ENCODE data around the gene RIMBP2.

The RIMBP2 gene

DNA sequence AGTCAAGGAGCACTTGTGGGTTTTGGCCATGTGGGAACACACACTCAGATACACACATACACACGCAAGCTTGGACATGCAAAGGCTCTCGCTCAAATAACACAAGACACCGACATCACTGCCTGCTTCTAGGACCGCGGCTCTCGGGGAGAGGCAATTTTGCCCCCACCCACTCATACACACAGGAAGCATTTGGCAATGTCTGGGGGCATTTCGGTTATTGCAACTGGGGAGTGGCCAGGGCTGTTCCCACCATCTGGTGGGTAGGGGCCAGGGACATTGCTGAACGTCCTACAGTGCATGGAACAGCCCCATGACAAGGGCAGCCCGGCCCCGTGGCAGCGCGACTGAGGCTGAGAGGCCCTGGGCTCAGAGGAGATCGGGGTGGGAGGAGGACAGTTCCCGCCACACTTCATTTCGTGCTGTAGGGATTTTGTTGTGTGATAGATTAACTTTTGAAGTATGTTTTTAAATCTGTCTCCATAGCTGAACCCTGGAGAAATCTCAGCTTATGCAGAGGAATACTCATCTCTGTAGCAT, 35.6 kb downstream of the RIMBP2 start:
- DNase-seq = no peak

DNA sequence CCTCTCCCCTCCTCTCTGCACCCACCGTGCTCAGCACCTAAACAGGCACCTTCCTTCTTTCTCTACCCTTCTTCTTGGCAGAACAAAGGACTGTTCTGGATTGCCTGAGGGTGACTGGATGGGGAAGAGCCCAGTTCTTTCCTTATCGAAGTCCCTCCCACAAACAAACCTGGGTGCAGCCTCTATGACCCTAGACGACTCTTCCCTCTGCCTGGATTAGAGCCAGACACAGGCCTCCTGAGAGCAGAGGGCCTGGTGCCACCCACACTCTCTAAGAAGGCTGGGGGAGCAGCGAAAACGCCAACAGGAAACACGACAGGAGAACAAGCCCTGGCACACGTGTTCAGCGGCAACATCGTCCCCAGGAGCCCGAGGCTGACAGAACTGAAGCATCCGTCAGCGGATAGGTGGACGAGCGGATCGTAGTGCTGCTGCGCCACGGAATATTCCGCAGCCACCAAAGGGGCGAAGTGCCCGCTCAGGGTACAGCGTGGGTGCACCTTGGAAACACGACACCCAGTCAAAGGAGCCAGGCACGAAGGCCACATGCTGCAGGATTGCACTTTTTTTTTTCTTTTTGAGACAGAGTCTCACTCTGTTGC, 38.0 kb downstream of the RIMBP2 start:
- no peak for DNase-seq

DNA sequence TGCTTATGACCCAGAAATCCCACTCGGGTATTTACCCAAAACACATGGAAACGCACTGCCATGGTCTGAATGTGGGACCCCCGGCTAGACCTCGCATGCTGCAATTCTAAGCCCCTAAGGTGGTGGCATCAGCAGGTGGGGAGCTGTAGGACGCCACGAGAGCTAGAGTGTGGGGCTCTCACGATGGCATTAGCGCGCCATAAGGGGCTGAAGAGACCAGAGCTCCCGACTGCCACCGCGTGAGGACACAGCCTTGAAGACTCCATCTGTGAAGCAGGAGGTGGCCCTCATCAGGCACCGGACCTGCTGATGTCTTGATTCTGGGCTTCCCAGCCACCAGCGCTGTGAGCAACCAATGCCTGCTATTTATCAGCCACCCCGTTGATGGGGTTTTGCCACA, 40.3 kb downstream of the RIMBP2 start:
- no peak for DNase-seq

DNA sequence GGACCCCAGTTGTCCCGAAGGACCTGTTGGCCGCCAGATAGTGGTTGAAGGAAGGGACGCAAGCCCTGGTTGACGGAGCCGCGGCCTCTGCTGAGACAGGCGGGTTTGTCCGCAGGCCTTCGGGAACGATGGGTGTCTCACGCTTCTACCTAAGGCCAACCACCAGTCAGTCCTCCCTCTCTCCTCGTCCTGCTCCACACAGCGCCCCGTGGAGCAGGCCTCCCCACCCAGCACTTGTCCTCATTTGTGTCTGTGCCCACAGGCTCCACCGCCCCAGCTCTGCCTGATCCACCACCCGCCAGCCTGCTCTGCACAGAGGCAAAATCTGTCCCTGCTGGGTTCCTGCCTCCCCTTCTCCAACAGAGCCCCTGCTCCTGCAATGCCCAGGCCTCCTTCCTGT, 41.0 kb downstream of the RIMBP2 start:
- DNase-seq = no peak

DNA sequence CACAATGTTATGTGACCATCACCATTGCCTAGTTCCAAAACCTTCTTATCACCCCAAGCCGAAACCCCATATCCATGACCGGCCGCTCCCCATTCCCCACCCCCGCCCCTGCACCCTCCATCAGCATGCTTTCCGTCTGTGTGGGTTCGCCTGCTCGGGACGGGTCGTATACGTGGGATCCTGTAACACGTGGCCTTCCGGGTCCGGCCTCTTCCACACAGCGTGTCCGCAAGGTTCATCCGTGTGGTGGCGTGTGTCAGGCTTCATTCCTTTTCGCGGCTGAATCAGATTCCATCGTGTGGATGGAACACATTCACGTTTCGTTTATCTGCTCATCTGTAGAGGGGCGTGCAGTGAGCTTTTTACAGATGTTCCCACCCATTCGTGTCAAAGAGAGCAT, 41.4 kb downstream of the RIMBP2 start:
- no peak for DNase-seq

DNA sequence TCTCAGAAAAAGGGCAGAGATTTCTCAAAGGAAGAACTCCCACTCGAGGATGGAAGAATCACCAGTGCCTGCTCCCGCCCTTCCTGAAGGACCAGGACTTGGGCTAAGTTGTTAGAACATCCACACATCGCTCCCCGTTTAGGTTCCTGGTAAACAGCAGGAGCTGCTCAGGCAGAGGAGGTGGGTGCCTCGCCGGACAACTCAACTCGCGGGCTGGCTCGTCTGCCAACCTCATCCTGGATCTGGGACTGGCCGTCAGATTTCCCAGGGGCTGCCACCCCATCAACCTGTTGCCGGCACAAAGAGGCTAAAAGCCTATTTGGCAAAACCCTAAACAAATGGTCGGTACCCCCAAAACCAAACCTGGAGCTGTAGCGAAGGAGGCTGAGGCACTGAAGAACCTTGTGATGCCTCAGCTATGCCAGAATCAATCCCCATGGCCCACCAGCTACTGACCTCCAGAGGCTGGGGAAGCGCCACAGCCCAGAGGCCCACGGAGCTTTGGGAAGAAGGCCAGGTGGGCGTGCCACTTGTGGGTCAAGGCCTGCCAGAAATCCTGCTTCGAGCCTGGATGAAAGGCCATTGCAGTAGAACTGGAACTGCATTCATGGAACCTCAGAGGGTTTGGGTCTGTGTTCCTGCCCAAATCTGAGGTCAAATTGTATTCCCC, 42.9 kb downstream of the RIMBP2 start:
- no peak for DNase-seq

DNA sequence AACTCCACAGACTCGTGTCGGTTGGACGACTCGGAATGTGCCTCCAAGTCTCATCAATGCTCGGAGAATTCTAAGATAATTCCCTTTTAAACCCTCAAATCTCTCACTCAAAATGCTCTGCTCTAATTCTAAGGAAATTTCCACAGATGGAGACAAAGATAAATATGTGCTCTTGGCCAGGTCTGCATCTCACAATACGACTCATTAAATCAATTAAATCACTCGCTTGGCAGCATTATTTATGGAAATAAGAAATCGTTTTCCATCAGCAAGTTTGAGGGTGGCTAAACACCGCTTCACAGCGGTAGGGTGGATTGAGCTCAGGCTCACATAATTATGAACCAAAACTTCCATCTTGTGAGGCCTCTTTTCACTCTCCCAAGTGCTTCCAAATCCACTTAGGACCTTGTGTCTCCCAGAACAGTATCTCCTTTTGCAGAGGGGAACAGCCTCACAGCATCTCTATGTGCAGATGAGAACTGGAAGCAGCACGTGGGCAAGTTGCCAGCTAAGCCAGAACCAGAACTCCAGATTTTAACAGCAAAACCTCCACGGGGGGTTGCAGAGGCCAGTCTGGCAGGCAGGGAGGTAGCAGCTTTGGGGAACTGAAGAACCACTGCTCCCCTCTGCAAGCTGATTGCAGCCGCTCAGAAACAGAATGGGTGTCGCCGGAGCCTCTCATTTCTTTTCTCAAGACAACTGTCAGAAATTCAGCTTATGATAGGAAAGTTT, 43.8 kb downstream of the RIMBP2 start:
- no peak for DNase-seq

DNA sequence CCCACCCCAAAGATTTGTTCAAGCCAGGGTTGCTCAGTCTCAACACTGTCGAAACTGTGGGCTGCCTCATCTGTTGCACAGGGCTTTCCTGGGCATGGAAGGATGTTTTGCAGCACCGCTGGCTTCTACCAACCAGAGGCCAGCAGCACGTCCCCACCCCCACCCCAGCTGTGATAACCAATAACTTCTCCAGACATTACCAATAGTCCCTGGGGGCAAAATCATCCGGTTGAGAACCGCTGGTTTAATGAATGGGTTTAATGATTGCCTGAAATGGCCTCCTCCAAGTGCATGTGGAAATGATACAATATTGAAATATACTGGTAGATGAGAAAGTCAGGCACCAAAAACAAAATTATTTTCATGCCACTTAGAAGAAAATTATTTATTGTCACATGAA, 44.5 kb downstream of the RIMBP2 start:
- no peak for DNase-seq

DNA sequence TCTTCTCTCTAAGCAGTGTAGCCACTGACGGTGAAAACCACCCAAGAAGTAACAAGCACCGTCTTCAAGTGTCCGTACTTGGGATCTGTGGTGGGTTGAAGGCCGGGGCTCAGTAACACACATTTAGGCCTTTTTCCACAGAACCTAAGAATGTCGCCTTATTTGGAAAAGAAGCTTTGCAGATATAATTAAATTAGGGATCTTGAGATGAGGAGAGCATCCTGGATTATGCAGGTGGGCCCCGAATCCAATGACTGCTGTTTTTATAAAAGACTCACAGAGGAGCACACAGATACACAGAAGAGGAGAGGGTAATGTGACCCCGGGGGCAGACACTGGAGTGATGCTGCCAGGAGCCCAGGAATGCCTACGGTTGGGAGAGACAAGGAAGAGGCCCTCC, 46.3 kb downstream of the RIMBP2 start:
- no peak for DNase-seq

DNA sequence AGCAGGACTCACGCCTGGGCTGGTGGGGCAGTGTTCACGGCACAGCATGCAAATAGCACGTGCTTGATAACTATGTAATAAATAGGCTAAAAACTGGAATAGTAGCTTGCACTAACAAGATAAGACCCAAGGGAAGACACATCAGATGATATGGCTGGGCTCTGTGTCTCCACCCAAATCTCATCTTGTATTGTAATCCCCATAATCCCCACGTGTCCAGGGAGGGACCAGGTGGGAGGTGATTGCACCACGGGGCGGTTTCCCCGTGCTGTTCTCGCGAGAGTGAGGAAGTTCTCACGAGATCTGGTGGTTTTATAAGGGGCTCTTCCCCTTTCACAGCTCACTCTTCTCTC, 46.9 kb downstream of the RIMBP2 start:
- no peak for DNase-seq

DNA sequence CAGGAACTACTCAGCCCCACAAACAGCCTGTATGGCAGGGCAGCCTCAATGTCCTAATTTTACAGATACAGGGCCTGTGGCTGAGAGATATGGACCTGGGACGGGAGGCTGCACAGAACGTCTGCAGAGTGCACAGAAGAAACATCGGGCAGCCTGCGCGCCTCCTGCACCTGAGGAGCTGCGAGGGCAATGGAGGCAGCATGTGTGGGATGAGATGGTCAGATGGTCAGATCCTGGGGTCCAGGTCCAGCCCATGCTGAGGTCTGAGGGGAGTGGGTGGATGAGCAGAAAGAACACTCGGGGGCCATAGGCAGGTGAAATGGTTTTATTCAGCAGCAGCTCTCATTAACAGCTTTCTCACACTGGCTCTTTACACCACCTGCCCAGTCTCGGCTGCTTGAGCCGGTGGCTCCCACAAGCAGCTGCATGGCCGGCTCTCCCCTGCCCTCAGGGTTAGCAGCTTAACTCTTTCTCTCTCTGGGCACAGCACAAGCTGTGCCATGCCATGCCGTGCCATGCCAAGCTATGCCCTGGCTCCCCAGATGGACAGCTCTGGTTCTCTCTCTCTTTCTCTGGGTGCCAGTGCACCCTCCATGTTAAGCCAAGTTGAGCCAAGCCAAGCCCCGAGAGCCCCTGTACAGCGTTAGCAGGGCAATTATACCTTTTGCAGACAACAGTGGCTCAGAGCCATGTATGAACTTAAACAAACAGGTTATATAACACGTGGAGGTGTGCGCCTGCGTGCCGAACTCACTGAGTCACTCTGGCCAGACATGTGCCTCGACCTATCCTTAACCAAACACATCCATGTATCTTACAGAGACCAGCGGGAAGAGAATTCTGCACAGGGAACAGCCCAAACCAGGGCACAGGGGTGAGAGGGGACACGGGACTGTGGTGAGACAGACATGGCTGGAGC, 47.6 kb downstream of the RIMBP2 start:
- DNase-seq = no peak

DNA sequence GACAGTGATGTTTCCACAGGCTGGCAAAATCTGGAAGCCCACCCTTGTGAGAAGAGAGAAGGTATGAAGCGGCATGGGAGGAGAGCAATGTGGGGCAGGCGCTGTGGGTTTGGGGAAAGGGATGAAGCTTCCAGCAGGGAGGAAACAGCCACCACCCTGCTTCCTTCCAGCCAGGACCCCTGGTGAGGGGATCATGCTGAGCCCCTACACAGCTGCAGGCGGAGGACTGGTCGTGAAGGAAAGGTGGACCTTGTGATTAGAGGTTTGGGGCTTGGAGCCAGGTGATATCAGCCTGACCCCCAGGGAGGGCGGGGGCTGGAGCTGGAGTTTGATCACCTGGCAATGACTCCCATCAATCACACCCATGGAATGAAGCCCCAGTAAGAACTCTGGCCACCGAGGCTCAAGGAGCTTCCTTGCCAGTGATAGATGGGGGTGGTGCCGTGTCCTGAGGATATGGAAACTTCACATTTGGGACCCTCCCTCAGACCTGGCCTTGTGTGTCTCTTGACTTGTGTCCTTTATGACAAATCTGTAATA, 48.6 kb downstream of the RIMBP2 start:
- no peak for DNase-seq

DNA sequence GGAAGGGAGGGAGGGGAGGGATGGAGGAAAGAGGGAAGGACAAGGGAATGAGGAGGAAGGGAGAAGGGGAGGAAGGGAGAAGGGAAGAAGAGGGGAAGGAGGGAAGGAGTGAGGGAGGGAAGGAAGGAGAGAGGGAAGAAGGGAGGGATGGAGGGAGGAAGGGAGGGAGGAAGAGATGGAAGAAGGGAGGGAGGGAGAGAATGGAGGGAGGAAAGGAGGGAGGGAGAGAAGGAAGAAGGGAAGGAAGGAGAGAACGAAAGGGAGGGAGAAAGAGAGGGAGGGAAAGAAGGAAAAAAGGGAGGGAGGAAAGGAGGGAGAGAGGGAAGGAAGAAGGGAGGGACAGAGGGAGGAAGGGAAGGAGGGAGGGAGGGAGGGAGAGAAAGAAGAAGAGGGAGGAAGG, 49.5 kb downstream of the RIMBP2 start:
- DNase-seq = no peak

DNA sequence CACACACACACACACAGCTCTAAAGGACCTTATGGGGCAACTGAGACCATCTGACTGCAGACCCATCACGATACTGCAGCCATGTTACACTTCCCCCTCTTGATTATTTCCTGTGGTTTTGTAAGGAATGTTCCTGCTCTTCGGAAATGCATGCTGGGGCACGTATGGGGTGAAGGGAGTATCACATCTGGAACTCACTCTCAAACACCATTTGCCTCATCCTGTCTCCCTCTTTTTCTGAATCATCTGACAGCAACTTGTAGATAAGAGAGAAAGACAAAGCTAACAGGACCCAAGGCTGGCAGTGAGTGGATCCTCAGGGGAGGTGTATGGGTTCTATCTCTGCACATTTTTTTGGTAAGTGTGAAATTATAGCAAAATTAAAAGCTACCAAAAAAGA, 50.3 kb downstream of the RIMBP2 start:
- DNase-seq = no peak

DNA sequence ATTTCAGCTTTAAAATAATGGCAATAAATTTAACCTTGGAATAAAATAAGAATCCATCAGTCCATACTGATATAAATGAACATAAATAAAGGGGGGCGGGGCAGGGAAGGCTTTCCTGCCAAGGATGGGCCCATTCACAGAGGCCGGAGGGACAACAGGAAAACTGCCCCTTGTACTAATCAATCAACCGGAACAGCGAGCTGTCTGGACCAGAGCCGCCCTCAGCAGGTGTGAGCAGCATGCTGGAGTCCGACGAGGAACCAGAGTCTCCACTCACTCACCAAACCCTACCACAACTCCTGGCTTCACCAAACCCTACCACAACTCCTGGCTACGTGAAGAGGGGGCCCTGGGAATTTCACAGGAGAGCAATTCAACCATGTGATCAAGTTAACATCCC, 51.3 kb downstream of the RIMBP2 start:
- no peak for DNase-seq

DNA sequence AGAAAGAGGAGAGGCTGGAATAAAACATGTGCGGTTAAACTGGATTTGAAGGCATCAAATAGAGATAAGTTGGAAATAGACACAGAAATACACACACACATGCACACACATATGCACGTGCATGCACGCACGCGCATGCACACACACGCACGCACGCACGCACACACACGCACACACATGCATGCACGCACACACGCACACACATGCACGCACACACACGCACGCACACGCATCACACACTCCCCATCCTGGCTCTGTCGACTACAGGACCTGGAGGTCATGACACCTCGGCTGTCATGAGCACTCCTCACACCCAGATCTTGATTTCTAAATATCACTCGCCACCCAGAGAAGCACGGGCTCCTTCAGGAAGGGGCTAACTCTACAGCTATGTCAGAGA, 51.8 kb downstream of the RIMBP2 start:
- no peak for DNase-seq

DNA sequence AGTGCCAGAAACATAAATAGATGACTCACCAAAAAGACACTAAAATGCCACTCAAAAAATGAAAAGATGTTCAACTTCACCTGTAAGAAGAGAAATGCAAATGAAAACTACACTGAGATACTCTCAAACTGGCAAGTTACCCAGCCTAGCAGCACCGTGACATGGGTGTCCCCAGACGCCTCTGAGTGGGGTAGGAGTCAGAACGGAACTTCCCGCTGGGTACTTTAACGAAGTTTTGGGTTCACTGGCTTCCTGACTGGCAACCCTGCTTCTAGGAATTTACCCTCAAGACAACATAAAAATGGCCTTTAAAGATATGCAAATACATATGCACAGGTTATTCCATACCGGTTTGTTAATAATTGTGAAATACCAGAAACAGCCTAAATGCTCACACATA, 52.6 kb downstream of the RIMBP2 start:
- DNase-seq = no peak

DNA sequence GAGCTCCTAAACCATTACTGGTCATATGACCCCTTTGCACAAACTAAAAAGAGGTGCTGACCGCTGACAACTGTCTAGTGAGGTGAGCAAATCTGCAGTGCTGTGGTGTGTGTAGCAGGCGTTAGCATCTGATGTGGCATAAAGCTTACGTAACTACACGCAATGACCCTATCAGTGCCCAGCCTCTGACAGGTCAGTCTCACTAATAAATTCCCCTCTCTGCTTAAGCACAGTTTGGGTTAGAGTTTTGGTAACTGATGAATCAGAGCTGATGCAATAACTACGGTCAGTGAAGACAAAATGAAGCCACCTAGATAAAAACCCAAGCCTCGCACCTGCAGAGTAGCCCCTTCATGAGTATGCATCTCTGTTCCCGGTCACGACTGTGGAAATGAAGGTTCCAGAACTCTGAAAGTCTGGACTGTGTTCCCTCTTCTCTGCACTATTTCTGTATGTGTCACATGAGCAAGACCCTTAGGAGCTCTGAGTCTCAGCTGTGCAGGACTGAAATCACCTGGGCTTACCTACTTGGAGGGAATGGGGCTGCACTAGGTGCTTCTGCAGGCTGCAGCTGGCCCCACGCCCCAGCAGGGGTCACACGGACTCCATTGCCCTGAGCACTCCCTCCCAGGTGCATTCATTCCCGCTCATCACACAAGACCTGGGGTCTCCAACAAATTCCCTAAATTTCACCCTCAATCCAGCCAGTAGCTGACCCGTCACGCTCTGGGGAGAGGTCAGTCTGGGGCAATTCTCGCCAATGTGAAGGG, 54.4 kb downstream of the RIMBP2 start:
- no peak for DNase-seq

DNA sequence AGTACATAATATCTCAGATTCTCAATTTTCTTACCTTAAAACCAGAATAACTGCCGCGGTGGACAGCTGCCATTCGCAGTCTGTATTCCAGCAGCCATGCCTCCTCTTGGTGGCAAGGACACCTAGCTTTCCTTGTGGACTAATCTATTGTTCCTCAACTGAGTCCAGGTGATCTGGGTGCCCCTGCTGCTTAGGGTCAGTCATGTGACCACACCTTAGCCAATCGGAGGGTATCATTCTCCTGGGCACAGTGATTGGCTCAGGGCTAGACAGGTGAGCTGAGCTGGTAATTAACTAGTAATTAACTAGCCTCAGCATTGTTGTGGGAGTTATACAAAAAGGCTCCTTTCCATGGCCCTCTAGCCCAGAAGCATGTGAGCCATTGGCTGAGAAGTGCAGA, 55.0 kb downstream of the RIMBP2 start:
- DNase-seq = no peak

DNA sequence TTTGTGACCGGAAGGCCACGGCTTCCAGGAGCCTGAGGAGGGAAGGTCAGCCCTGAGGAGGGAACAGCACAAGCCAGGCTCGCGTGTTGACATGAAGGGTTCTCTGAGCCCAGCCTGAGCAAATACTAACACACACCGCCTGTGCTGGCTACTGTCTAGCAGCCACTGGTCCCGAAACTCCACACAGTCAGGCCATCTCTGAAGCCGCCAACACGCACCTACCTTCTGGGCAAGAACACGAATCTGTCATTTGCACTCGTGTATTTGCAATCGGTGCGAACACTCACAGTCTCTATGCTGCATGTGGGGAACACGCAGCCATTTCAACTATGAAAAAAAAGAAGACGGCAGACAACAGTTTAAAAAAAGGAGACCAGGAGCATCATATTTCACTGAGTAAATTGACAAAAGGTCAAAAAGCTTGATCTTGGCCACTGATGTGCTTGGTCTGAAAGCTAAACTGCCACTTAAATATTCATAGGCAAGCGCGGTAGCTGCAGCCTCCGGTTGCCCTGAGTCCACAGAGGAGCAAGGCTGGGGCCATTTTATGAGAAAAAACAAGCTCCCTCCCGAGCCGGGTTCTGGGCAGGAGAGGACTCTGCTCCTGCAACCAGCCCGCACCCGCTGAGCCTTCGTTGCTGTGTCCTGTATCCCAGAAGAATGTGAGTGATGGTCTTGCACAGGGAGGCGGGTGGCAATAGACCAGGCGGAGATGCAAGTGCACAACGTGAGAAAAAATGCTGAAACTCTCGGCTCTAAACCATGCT, 57.8 kb downstream of the RIMBP2 start:
- no peak for DNase-seq

DNA sequence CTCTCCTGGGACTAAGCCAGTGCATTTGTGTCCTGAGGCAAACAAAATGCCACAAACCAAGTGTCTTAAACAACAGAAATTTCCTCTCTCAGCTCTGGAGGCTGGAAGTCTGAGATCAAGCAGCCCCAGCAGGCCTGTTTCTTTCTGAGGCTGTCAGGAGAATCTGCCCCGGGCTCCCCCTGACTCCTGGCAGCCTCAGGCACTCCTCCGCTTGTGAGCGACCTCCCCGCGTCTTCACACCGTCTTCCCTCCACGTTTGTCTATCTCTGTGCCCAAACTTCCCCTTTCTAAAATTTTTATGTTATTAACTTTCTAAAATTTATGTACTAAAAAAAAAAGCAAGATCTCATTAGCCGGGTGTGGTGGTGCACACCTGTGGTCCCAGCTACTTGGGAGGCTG, 59.7 kb downstream of the RIMBP2 start:
- no peak for DNase-seq

Data from stimulated activated naive CD4-positive, alpha-beta T cell (primary cell).